Thymus (tissue), 11 donors: ENCODE data around the gene ITIH4. TPM values are rescaled to one million over a fixed set of nuclear protein-coding genes. Genes with fewer than 3 reads are reported as not detected.

ENCODE experiments used
- DNase-seq, 9 donors: peaks; one replicate each; pipeline ENCODE4 v3.0.0-alpha.2; 2013; ENCODE audit warnings: low spot score in 9 of 9, low read depth in 6 of 9, missing footprints in 1 of 9
- H3K27ac ChIP-seq, 2 donors: one replicate each; pipeline ENCODE4 v1.5.1; 2013; ENCODE audit warnings: control low read depth in 1 of 2, low read depth in 1 of 2, low read length in 1 of 2, mild to moderate bottlenecking in 1 of 2, moderate library complexity in 1 of 2
- H3K27me3 ChIP-seq, 2 donors: one replicate each; pipeline ENCODE4 v1.5.1; 2013; ENCODE audit warnings: low read length in 1 of 2; ENCODE audit not compliant: control insufficient read depth in 2 of 2, insufficient read depth in 1 of 2
- H3K36me3 ChIP-seq, 2 donors: one replicate each; pipeline ENCODE4 v1.5.1; 2013; ENCODE audit warnings: low read length in 1 of 2, mild to moderate bottlenecking in 1 of 2, moderate library complexity in 1 of 2; ENCODE audit not compliant: control insufficient read depth in 2 of 2, insufficient read depth in 2 of 2
- H3K4me1 ChIP-seq, 2 donors: one replicate each; pipeline ENCODE4 v1.5.1; 2013; ENCODE audit warnings: low read length in 2 of 2; ENCODE audit not compliant: control insufficient read depth in 2 of 2, insufficient read depth in 2 of 2
- H3K4me3 ChIP-seq, 2 donors: one replicate each; pipeline ENCODE4 v1.5.1; 2013; ENCODE audit warnings: low read length in 2 of 2, control low read depth in 1 of 2, mild to moderate bottlenecking in 1 of 2
- H3K9me3 ChIP-seq, 2 donors: one replicate each; pipeline ENCODE4 v1.5.1; 2013; ENCODE audit warnings: low read length in 1 of 2, mild to moderate bottlenecking in 1 of 2; ENCODE audit not compliant: control insufficient read depth in 2 of 2, insufficient read depth in 1 of 2
- WGBS: extraction: QIAGEN DNeasy Blood & Tissue Kit; methylation state at CpG from one replicate; pipeline ENCODE4 v1.1.7; 2013; 5-methylcytosine and 5-hydroxymethylcytosine counted together
- polyA plus RNA-seq: library from polyadenylated mRNA; stranded (reverse); fragments of 200-250 nt; gene quantifications from one replicate; pipeline ENCODE4 v1.2.3, GENCODE V29; 2013
- total RNA-seq: library from RNA; stranded (reverse); fragments of 120-200 nt; gene quantifications from one replicate; pipeline ENCODE4 v1.2.4, GENCODE V29; 2013
- donor health status: healthy.

The ITIH4 gene
- total and polyA plus RNA-seq, 2 donors = 4.5 to 40.8 TPM

GRCh38 chr3:52805270-52806039 lies 25.0 kb downstream of the ITIH4 start:
- Histone ChIP-seq H3K36me3 (no peaks in the 10 kb centered on the region), H3K9me3 (peaks cover 0 to 5% of the 10 kb centered on the region in 2 donors), H3K27me3 (no peaks in the 10 kb centered on the region), H3K4me3 (no peak overlapping the region), H3K4me1 (peaks cover 22 to 63% of the 10 kb centered on the region in 2 donors), H3K27ac (no peak overlapping the region)
- DNase-seq = no peak
- 70% methylated on average over 19 of the region's 19 CpGs for WGBS

DNA sequence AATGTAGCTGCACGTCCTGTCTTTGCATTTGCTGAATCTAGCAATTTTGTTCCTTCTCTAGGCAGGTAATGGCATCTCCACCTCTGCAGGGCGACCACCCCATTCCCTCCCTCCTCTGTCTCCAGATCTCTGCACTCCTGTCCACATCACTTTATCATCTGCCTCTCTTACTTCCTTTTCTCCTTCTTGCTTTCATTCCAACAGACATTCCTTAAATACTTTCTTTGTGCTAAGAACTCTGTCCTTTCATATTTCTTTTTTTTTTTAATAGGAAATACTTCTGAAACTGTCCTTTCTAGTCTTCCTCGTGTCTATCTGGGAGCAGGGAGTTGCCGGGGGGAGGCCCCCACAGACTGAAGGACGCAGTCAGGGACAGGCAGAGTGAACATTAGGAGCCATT lies 28.6 kb downstream of the ITIH4 start:
- DNase-seq = no peak
- Histone ChIP-seq H3K4me1 (peaks cover 6 to 28% of the 10 kb centered on the region in 2 donors), H3K4me3 (no peak overlapping the region), H3K27me3 (no peaks in the 10 kb centered on the region), H3K27ac (no peak overlapping the region), H3K9me3 (no peaks in the 10 kb centered on the region), H3K36me3 (no peaks in the 10 kb centered on the region)
- whole genome bisulfite sequencing = 93% methylated on average over 5 of the region's 5 CpGs

DNA sequence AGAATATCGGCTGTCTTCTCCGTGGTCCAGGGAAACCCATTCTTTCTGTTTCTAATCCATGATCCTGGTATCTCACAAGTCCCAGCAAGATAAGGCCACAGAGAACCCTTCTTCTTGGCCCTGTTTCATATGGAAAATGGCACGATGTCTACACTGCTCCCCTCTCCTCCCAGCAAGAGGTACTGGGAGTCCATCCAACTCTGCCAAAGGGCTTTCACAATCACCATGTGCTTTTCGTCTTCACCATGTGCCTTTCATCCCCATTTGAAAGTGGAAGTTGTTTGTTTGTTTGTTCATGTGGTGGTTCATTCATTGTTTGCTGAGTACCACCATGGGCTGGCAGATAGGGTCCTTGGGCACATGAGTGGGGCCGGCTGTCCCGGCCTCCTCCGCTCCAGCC lies 30.4 kb downstream of the ITIH4 start:
- Histone ChIP-seq H3K27me3 (no peaks in the 10 kb centered on the region), H3K27ac (no peak overlapping the region), H3K36me3 (no peaks in the 10 kb centered on the region), H3K4me3 (no peak overlapping the region), H3K4me1 (peaks cover 3 to 22% of the 10 kb centered on the region in 2 donors), H3K9me3 (no peaks in the 10 kb centered on the region)
- 98% methylated on average over 7 of the region's 7 CpGs for WGBS
- no peak for DNase-seq

DNA sequence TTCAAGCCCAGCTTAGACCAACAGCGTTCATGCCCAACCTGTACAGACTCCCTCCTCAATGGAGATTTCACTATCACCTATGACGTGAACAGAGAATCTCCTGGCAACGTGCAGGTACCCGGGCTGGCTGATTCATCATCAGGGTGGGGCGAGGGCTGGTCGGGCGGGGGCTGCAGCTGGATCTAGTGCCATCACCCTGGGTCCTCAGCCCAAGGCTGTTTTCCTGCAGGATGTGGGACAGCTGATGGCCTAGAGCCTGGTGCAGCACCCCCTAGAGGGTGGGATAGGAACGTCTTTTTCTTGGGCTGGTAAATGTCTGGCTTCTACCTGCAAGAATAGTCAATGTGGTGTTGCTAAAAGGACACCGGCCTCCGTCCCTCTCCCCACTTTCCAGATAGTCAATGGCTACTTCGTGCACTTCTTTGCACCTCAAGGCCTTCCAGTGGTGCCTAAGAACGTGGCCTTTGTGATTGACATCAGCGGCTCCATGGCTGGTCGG lies 31.4 kb downstream of the ITIH4 start:
- DNase-seq = peak in 1 of 9 donors; percentile 20
- no peaks in the 10 kb centered on the region for H3K36me3 ChIP-seq
- H3K4me3 ChIP-seq = no peak overlapping the region
- H3K4me1 ChIP-seq = peaks cover 0 to 13% of the 10 kb centered on the region in 2 donors
- 81% methylated on average over 14 of the region's 14 CpGs for WGBS
- no peaks in the 10 kb centered on the region for H3K27me3 ChIP-seq
- no peak overlapping the region for H3K27ac ChIP-seq
- H3K9me3 ChIP-seq = no peaks in the 10 kb centered on the region

GRCh38 chr3:52798376-52798977 lies 32.0 kb downstream of the ITIH4 start:
- DNase-seq = no peak
- H3K9me3 ChIP-seq = no peaks in the 10 kb centered on the region
- no peak overlapping the region for H3K27ac ChIP-seq
- 96% methylated on average over 10 of the region's 10 CpGs for WGBS
- no peaks in the 10 kb centered on the region for H3K36me3 ChIP-seq
- H3K27me3 ChIP-seq = no peaks in the 10 kb centered on the region
- H3K4me1 ChIP-seq = peaks cover 0 to 10% of the 10 kb centered on the region in 2 donors
- no peak overlapping the region for H3K4me3 ChIP-seq

GRCh38 chr3:52796411-52796810 lies 34.1 kb downstream of the ITIH4 start:
- H3K9me3 ChIP-seq = no peaks in the 10 kb centered on the region
- H3K27ac ChIP-seq = no peak overlapping the region
- H3K27me3 ChIP-seq = no peaks in the 10 kb centered on the region
- H3K36me3 ChIP-seq = no peaks in the 10 kb centered on the region
- peaks cover 0 to 14% of the 10 kb centered on the region in 2 donors for H3K4me1 ChIP-seq
- 96% methylated on average over 9 of the region's 9 CpGs for WGBS
- H3K4me3 ChIP-seq = no peak overlapping the region
- DNase-seq = no peak

- H3K9me3 ChIP-seq = no peaks in the 10 kb centered on the region
- no peaks in the 10 kb centered on the region for H3K27me3 ChIP-seq
- peaks cover 0 to 14% of the 10 kb centered on the region in 2 donors for H3K4me1 ChIP-seq
- H3K4me3 ChIP-seq = no peak overlapping the region
- 75% methylated on average over 9 of the region's 9 CpGs for WGBS
- no peaks in the 10 kb centered on the region for H3K36me3 ChIP-seq
- no peak for DNase-seq
- H3K27ac ChIP-seq = no peak overlapping the region
Observed at GRCh38 chr3:52795298-52795900, 35.1 kb downstream of the ITIH4 start.

- DNase-seq = no peak
- no peaks in the 10 kb centered on the region for H3K9me3 ChIP-seq
- H3K4me1 ChIP-seq = peaks cover 0 to 14% of the 10 kb centered on the region in 2 donors
- H3K27me3 ChIP-seq = no peaks in the 10 kb centered on the region
- 97% methylated on average over 10 of the region's 10 CpGs for WGBS
- H3K36me3 ChIP-seq = no peaks in the 10 kb centered on the region
- no peak within 1 kb of the TSS for H3K4me3 ChIP-seq
- H3K27ac ChIP-seq = no peak within 1 kb of the TSS
Observed at GRCh38 chr3:52794612-52795099, 35.8 kb downstream of the ITIH4 start, which contains the start of gene ITIH3. Gene ITIH3 (plus strand): TSS chr3:52794796. CDS start chr3:52794804, 8 bp downstream.
